PC-9 (cell line): ENCODE data around the gene ACOXL. TPM values are rescaled to one million over a fixed set of nuclear protein-coding genes. Genes with fewer than 3 reads are reported as not detected.

Experiments used
- BruUV-seq: library from RNA; stranded (reverse); fragments of 400-500 nt; replicated peaks from 2 replicates; lab custom pipeline; 2021; lab: Mats Ljungman, UMichigan
- CTCF ChIA-PET: fragments of 300-600 bp; sonication (Branson Sonifier 250); formaldehyde crosslinking; loops from one replicate; lab custom pipeline; 2022; ENCODE audit warnings: antibody characterized with exemption; lab: Charles Lee
- POLR2A ChIA-PET: fragments of 300-600 bp; sonication (Branson Sonifier 250); formaldehyde crosslinking; loops from one replicate; lab custom pipeline; 2022; ENCODE audit warnings: antibody characterized with exemption; ENCODE audit not compliant: unreplicated experiment; lab: Charles Lee
- DNase-seq, 2 experiments: peaks; one replicate each; pipeline versions ENCODE4 v3.0.0 to v3.0.0-alpha.2; 2015 to 2022; ENCODE audit warnings: mixed read lengths in 1 of 2
- H2AFZ ChIP-seq: fragments of 200-600 bp; sonication (generic); 2 replicates; pipeline ENCODE4 v1.8.1; 2017; ENCODE audit warnings: antibody characterized with exemption
- H3F3A ChIP-seq: fragments of 200-600 bp; sonication (generic); 2 replicates; pipeline ENCODE4 v1.8.1; 2017; ENCODE audit warnings: antibody characterized with exemption, mild to moderate bottlenecking, low read depth; ENCODE audit not compliant: insufficient read depth
- H3K27ac ChIP-seq: fragments of 200-600 bp; sonication (generic); 2 replicates; pipeline ENCODE4 v1.6.1; 2016; ENCODE audit warnings: mixed run types
- H3K27me3 ChIP-seq: fragments of 200-600 bp; sonication (generic); 2 replicates; pipeline ENCODE4 v1.6.1; 2016; ENCODE audit warnings: low read depth, mixed run types; ENCODE audit not compliant: insufficient read depth
- H3K36me3 ChIP-seq: fragments of 200-600 bp; sonication (generic); 2 replicates; pipeline ENCODE4 v1.6.1; 2016; ENCODE audit warnings: low read depth, mixed run types
- H3K4me1 ChIP-seq: fragments of 200-600 bp; sonication (generic); replicated peaks from 2 replicates; pipeline ENCODE4 v1.6.1; 2016; ENCODE audit warnings: mixed run types; ENCODE audit not compliant: insufficient read depth
- H3K4me2 ChIP-seq: fragments of 200-600 bp; sonication (generic); 2 replicates; pipeline ENCODE4 v1.6.1; 2017; ENCODE audit warnings: mixed run types
- H3K4me3 ChIP-seq: fragments of 200-600 bp; sonication (generic); 2 replicates; pipeline ENCODE4 v1.6.1; 2016; ENCODE audit warnings: mixed run types
- H3K79me2 ChIP-seq: fragments of 200-600 bp; sonication (generic); 2 replicates; pipeline ENCODE4 v1.6.1; 2017; ENCODE audit warnings: low read depth, mixed run types
- H3K9me2 ChIP-seq: fragments of 200-600 bp; sonication (generic); 2 replicates; pipeline ENCODE4 v1.8.1; 2017; ENCODE audit warnings: mild to moderate bottlenecking; ENCODE audit not compliant: insufficient read depth
- H3K9me3 ChIP-seq: fragments of 200-600 bp; sonication (generic); 2 replicates; pipeline ENCODE4 v1.8.1; 2016; ENCODE audit warnings: low read depth; ENCODE audit not compliant: insufficient read depth
- H4K20me1 ChIP-seq: fragments of 200-600 bp; sonication (generic); 2 replicates; pipeline ENCODE4 v1.8.1; 2017; ENCODE audit not compliant: insufficient read depth
- EZH2 ChIP-seq: fragments of 200-600 bp; sonication (generic); IDR thresholded peaks from 2 replicates; pipeline ENCODE4 v1.8.0; 2017; ENCODE audit warnings: antibody characterized with exemption, low read depth
- intact Hi-C: fragments of 100-400 bp; cut with micrococcal nuclease; formaldehyde crosslinking; loops from one replicate; pipeline ENCODE4 v1.10.0; 2022; ENCODE audit not compliant: unreplicated experiment
- total RNA-seq: library from RNA; stranded (reverse); gene quantifications from 2 replicates; pipeline ENCODE4 v1.2.3, GENCODE V29; 2021
- TF ChIP-seq, protein P1 (sequence below): fragments of 200-600 bp; sonication (generic); conservative IDR thresholded peaks from 2 replicates; pipeline ENCODE4 v1.6.1; 2017; ENCODE audit warnings: mixed run types, antibody characterized with exemption, mild to moderate bottlenecking, moderate library complexity

ACOXL gene
- total RNA-seq, 1 experiment from 2014 or later: 10.7 TPM

DNA sequence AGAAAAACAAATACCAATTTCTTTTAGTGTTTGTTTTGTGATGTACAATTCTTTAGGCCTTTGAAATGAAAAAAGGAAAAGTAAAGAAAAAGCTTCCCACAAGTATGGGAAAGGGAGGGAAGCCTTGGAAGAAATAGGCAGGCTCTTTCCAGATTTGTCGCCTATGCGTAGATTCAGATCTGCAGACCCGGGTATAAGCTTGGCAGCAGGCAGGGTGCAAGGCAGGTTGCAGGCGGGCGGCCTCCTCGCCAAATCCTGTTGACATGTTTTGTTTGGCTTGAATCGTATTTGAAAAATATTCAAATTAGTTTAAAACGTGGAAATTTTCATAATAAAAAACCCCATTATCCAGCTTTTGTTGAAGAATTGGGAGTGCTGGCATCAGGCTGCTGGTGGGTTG, 104.3 kb downstream of the ACOXL start:
- Histone ChIP-seq H3K79me2 (no peaks in the 10 kb centered on the region), H3K9me2 (no peaks in the 10 kb centered on the region), H3K27me3 (no peaks in the 10 kb centered on the region), H3K36me3 (no peaks in the 10 kb centered on the region), H3K4me1 (no peaks in the 10 kb centered on the region), H3F3A (no peaks in the 10 kb centered on the region), H4K20me1 (no peaks in the 10 kb centered on the region), H3K27ac (no peak overlapping the region), H3K4me2 (no peak overlapping the region), H2AFZ (no peak overlapping the region), H3K4me3 (no peak overlapping the region), H3K9me3 (no peaks in the 10 kb centered on the region)
- TF ChIP-seq EZH2: no peak
- TF ChIP-seq, protein P1, sequence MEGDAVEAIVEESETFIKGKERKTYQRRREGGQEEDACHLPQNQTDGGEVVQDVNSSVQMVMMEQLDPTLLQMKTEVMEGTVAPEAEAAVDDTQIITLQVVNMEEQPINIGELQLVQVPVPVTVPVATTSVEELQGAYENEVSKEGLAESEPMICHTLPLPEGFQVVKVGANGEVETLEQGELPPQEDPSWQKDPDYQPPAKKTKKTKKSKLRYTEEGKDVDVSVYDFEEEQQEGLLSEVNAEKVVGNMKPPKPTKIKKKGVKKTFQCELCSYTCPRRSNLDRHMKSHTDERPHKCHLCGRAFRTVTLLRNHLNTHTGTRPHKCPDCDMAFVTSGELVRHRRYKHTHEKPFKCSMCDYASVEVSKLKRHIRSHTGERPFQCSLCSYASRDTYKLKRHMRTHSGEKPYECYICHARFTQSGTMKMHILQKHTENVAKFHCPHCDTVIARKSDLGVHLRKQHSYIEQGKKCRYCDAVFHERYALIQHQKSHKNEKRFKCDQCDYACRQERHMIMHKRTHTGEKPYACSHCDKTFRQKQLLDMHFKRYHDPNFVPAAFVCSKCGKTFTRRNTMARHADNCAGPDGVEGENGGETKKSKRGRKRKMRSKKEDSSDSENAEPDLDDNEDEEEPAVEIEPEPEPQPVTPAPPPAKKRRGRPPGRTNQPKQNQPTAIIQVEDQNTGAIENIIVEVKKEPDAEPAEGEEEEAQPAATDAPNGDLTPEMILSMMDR: no peak
- no peak for DNase-seq
- intact Hi-C loops: no loop called here
- no TSS peak for BruUV-seq
- ChIA-PET CTCF (no interaction called here), POLR2A (no interaction called here)

DNA sequence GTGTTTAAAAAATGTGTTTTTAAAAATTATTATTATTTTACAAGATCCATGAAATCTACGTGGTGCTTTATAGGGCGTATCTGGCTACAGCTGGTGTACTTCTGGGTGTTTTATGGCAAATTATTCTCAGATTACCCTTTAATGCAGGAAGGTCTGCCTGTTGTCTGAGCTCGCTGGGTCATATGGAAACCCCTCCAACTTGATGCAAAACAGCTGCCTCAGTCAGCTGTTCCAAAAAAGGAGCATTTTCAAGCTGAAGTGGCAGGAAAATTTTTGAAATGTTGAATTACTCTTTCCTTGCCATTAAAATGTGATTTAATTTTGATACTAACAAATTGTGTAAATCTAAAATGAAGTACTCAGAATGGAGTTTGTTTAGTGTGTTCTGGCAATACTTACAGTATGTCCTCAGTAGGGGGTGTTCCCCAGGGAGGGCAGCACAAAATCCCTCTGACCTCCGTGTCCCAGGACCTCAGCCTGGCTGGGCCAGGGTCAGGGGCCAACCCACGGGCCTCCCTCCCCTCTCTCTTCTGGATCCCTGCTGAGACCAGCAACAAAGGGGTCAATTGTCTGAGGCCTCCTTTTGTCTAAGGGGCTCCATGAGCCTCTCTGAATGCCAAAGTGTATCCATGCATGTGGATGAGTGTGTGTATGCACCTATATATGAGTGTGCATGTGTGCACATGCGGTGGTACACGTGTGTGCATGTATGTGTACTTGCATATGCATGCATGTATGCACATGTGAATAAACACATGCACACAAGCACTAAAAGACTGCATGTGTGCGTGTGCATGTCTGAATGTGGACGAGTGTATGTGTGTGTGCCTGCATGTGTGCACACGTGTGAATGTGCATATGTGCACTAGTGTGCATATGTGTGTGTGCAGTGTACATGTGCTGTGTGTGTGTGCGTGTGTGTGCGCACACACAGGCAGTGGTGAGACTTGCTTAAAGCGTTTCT, 105.4 kb downstream of the ACOXL start:
- Histone ChIP-seq H3K9me3 (no peaks in the 10 kb centered on the region), H2AFZ (no peak overlapping the region), H3F3A (no peaks in the 10 kb centered on the region), H3K9me2 (no peaks in the 10 kb centered on the region), H3K27ac (no peak overlapping the region), H3K36me3 (no peaks in the 10 kb centered on the region), H4K20me1 (no peaks in the 10 kb centered on the region), H3K4me3 (no peak overlapping the region), H3K4me2 (no peak overlapping the region), H3K27me3 (no peaks in the 10 kb centered on the region), H3K79me2 (no peaks in the 10 kb centered on the region), H3K4me1 (no peaks in the 10 kb centered on the region)
- no TSS peak for BruUV-seq
- DNase-seq: no peak
- no peak for TF ChIP-seq EZH2
- TF ChIP-seq, protein P1: no peak
- intact Hi-C loops: no loop called here
- POLR2A ChIA-PET: no interaction called here
- CTCF ChIA-PET: no interaction called here

DNA sequence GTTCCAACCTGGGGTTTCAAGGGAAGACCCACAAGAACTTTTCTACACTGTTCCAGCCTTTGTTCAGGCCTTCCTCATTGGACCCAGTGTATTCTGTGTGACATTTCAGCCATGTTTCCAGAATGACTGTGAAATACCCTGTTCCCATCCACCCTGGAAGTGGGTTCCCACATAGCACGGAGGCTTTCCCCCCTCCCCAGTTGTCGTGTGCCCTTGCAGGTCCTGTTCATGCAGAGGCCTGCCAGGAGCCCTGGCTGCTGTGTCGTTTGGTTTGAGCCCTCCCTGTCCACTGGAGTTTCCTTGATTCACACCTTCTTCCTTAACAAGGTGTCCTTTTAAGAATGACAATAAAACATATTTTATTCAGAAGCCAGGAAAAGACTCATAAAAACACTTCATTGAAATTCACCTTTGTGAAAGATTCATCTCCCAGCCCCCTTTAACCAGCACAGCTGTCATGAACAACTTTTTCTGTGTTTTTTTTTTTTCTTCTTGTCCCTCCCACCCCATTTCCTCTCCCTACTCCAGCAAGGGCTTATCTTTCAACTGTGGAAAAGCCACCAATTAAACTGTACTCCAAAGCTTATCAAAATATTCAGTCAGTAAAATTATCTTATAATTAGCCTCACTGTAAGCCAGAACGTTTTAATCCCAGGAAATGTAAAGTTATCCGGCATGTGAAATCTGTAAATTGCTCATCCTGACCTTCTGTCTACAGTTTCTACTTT, 106.4 kb downstream of the ACOXL start:
- no peaks in the 10 kb centered on the region for H3K27me3 ChIP-seq
- intact Hi-C loops: no loop called here
- H3K4me2 ChIP-seq: no peak overlapping the region
- no peaks in the 10 kb centered on the region for H3K9me3 ChIP-seq
- H3K36me3 ChIP-seq: no peaks in the 10 kb centered on the region
- no peaks in the 10 kb centered on the region for H3F3A ChIP-seq
- ChIA-PET POLR2A (no interaction called here), CTCF (no interaction called here)
- H3K27ac ChIP-seq: no peak overlapping the region
- TF ChIP-seq EZH2: no peak
- TF ChIP-seq, protein P1: no peak
- H2AFZ ChIP-seq: no peak overlapping the region
- no TSS peak for BruUV-seq
- H3K4me3 ChIP-seq: no peak overlapping the region
- H3K9me2 ChIP-seq: no peaks in the 10 kb centered on the region
- no peak for DNase-seq
- no peaks in the 10 kb centered on the region for H4K20me1 ChIP-seq
- H3K79me2 ChIP-seq: no peaks in the 10 kb centered on the region
- no peaks in the 10 kb centered on the region for H3K4me1 ChIP-seq
